AG04449 (cell line): ENCODE data around the gene FREM3.

Experiments
- CTCF ChIA-PET: fragments of 350-600 bp; formaldehyde crosslinking; extraction: SDS; loops from one replicate; lab custom pipeline; 2021; ENCODE audit warnings: antibody characterized with exemption; lab: Yijun Ruan, JAX
- POLR2A ChIA-PET: fragments of 400-600, 350-600 bp; formaldehyde crosslinking; extraction: SDS; loops from one replicate; lab custom pipeline; 2020; ENCODE audit warnings: antibody characterized with exemption, inconsistent platforms; lab: Yijun Ruan, JAX
- DNase-seq: peaks from one replicate; pipeline ENCODE4 v3.0.0-alpha.2; 2010; ENCODE audit warnings: low read depth, low spot score
- H3K4me3 ChIP-seq: 2 replicates; pipeline ENCODE4 v1.5.1; 2011; ENCODE audit warnings: low read depth, mild to moderate bottlenecking, control low read depth, low read length
- TF ChIP-seq, protein P1 (sequence below): IDR thresholded peaks from one replicate; pipeline ENCODE4 v1.5.1; 2011; ENCODE audit warnings: mild to moderate bottlenecking, moderate library complexity, low read length, control low read depth, inconsistent platforms; ENCODE audit not compliant: insufficient read depth; ENCODE audit errors: missing control alignments

FREM3 gene

DNA sequence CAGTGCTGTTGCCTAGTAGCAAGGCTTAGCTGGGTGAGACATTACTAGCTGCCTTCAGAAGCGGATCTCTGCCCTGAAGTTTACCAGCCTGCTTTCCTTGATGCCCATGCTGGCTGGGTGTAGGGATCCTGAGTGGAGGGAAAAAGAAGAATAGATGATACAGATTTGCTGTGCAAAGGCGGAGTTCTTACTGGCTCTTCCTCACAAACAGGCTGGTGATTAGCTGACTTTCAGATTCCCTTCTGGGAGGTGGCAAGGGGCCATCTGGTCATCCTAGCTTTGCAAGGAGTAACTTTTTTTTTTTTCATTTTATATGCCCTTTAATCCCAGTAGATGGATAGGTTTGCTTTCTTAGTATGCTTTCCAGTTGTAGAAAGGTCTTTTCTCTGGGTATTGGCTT, 142.2 kb downstream of the FREM3 start:
- TF ChIP-seq, protein P1, sequence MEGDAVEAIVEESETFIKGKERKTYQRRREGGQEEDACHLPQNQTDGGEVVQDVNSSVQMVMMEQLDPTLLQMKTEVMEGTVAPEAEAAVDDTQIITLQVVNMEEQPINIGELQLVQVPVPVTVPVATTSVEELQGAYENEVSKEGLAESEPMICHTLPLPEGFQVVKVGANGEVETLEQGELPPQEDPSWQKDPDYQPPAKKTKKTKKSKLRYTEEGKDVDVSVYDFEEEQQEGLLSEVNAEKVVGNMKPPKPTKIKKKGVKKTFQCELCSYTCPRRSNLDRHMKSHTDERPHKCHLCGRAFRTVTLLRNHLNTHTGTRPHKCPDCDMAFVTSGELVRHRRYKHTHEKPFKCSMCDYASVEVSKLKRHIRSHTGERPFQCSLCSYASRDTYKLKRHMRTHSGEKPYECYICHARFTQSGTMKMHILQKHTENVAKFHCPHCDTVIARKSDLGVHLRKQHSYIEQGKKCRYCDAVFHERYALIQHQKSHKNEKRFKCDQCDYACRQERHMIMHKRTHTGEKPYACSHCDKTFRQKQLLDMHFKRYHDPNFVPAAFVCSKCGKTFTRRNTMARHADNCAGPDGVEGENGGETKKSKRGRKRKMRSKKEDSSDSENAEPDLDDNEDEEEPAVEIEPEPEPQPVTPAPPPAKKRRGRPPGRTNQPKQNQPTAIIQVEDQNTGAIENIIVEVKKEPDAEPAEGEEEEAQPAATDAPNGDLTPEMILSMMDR: no peak
- H3K4me3 ChIP-seq: no peak overlapping the region
- POLR2A ChIA-PET: no interaction called here
- no peak for DNase-seq
- CTCF ChIA-PET: interaction anchor here (2.1 kb wide), 1 partner anchor 11 kb away, joined by 10 read pairs; no protein-coding TSS in a partner anchor

DNA sequence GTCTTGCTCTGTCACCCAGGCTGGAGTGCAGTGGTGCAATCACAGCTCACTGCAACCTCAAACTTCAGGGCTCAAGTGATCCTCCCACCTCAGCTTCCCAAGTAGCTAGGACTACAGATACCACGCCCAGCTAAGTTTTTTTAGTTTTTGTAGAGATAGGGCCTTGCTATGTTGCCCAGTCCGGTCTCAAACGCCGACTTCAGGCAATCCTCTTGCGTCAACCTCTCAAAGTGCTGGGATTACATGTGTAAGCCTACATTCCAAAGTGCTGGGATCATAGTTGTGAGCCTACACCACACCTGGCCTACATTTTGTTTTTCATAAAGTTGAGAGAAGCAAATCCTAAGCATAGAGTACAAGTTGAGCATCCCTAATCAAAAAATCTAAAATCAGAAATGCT, 144.8 kb downstream of the FREM3 start:
- DNase-seq: no peak
- POLR2A ChIA-PET: no interaction called here
- H3K4me3 ChIP-seq: no peak overlapping the region
- TF ChIP-seq, protein P1: no peak
- CTCF ChIA-PET: interaction anchor here (1.5 kb wide), 1 partner anchor 25 kb away, joined by 3 read pairs; no protein-coding TSS in a partner anchor

DNA sequence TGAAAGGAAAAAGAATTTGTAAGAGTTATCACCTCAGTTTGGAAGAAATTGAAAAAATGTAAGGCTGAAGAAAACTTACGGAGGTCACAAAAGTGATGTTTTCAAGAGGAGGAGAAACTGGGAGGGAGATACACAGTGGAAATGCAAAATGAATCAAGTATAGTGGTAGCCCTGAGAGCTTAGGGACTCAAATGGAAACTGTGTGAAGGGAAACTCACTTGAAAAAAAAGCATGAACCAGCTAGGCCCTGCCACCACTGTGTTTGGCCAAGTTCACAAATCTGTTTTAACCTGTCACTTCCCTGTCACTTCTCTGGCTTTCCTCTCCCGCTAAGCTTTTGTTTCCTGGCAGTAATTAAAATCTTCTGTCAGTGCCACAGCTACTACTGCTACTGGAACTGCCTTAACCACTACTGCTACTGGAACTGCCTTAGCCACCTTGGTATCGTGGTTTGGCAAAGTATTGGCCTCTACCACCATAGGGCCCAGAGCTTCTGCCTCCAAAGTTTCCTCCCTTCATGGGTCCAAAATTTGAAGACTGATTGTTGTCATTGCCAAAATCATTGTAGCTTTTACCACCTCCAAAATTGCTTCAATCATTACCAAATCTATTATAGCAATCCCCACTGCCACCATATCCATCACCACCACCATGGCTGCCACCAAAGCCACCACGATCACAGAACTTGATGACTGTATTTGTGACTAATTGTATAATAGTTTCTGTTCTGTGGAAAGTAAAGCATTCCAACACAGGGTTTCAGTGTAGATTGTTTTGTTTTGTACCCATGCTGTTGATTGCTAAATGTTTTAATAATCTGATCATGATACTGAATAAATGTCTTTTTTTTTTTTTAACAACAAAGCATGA, 145.5 kb downstream of the FREM3 start:
- H3K4me3 ChIP-seq: no peak overlapping the region
- TF ChIP-seq, protein P1: no peak
- DNase-seq: no peak
- ChIA-PET CTCF (interaction anchor here (0.6 to 1.5 kb wide), 2 partner anchors 24 to 1479 kb away, joined by 3 read pairs; no protein-coding TSS in a partner anchor), POLR2A (no interaction called here)

DNA sequence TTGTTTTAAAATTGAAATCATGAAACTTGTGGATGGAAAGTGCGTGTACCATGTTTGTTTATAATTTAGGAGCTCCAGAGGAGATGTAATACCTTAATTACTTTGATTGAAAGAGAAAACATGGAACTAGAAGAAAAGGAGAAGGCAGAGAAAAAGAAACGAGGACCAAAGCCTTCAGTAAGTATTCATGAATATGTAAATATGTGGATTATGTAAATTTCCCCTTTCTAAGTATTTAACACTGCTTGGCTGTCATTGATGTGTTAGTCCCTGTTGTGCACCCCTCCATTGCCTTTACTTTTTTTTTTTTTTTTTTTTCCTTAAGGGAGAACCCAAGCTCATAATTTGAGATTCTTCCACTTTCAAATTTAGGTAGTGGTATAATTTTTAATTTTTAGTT, 150.5 kb downstream of the FREM3 start:
- ChIA-PET POLR2A (no interaction called here), CTCF (no interaction called here)

DNA sequence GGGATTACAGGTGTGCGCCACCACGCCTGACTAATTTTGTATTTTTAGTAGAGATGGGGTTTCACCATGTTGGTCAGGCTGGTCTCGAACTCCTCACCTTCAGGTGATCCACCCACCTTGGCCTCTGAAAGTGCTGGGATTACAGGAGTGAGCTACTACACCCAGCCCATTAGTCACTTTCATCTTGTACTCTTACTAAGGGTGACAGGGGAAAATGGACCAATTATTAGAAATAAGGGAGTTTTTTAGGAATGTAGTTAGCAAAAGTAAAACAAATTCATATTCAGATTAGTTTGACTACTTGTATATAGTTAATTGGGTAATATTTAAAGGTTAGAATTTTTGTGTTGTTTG, 160.8 kb downstream of the FREM3 start:
- ChIA-PET CTCF (no interaction called here), POLR2A (interaction anchor here (0.6 kb wide), 1 partner anchor 1201 kb away, joined by 4 read pairs; no protein-coding TSS in a partner anchor)
- no peak for DNase-seq
- TF ChIP-seq, protein P1: no peak
- no peak overlapping the region for H3K4me3 ChIP-seq

More for the DNA sequence above, 150.5 kb downstream of the FREM3 start:
- TF ChIP-seq, protein P1: no peak
- no peak overlapping the region for H3K4me3 ChIP-seq
- no peak for DNase-seq

DNA sequence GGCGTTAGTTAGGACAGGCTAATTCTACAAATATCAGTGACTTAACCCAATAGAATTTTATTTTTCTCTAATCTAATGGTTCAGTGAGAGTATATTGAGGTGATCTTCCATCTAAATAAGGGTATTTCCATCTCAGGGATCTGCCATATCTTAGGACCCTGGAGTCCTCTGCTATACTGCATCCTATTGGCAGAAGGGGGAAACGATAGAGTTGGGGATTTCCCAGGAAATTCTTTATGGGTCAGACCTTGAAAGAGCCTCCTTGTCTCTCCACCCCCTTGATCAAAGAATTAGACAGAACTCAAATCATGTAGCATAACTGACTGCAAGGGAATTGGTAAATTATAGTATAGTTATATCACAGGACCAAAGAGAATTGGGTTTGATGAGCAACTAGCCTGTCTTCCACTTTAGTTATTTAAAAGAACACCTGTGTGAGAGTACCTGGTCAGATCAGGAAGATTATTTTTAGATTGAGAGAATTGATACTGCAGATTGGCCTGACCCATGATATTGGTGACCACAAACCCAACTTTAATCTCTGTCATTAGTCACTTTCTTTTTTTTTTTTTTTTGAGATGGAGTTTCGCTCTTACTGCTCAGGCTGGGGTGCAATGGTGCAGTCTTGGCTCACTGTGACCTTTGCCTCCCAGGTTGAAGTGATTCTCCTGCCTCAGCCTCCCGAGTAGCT, 161.4 kb downstream of the FREM3 start:
- ChIA-PET CTCF (no interaction called here), POLR2A (interaction anchor here (0.6 kb wide), 1 partner anchor 1201 kb away, joined by 4 read pairs; no protein-coding TSS in a partner anchor)
- H3K4me3 ChIP-seq: no peak overlapping the region
- DNase-seq: no peak
- TF ChIP-seq, protein P1: no peak
